Astrocyte of the hippocampus (primary cell): ENCODE results near the gene MAP3K2.
A peak's percentile ranks its signal among the peaks of the same experiment; 100 is the strongest.
"Not testable (repeated sequence)": the region's sequence is repeated elsewhere in the genome, so short reads cannot be mapped to it uniquely, and the experiment has no call there.

Experiments used
- DNase-seq: peaks from one replicate; pipeline ENCODE4 v3.0.0; 2011; ENCODE audit warnings: low read depth, low spot score

Gene MAP3K2

GRCh38 chr2:127384529-127384928 is 3.2 kb downstream of the MAP3K2 start:
- DNase-seq: no peak

GRCh38 chr2:127382831-127383230 is 4.9 kb downstream of the MAP3K2 start:
- DNase-seq: no peak

GRCh38 chr2:127381762-127382161 is 6.0 kb downstream of the MAP3K2 start:
- no peak for DNase-seq

- DNase-seq: no peak
Measured at GRCh38 chr2:127379712-127380355, 7.9 kb downstream of the MAP3K2 start.

- DNase-seq: no peak
Measured at GRCh38 chr2:127378720-127379119, 9.1 kb downstream of the MAP3K2 start.

- DNase-seq: no peak
Measured at GRCh38 chr2:127377262-127377661, 10.5 kb downstream of the MAP3K2 start.

GRCh38 chr2:127376257-127376656 is 11.5 kb downstream of the MAP3K2 start:
- no peak for DNase-seq

GRCh38 chr2:127373362-127374083 is 14.3 kb downstream of the MAP3K2 start:
- no peak for DNase-seq

GRCh38 chr2:127371037-127371436 is 16.7 kb downstream of the MAP3K2 start:
- no peak for DNase-seq

- no peak for DNase-seq
Measured at GRCh38 chr2:127370010-127370409, 17.8 kb downstream of the MAP3K2 start.

GRCh38 chr2:127365211-127365643 is 22.5 kb downstream of the MAP3K2 start:
- DNase-seq: peak; percentile 13

GRCh38 chr2:127362971-127363370 is 24.8 kb downstream of the MAP3K2 start:
- DNase-seq: no peak

- no peak for DNase-seq
Measured at GRCh38 chr2:127361929-127362885, 25.6 kb downstream of the MAP3K2 start.

- no peak for DNase-seq
Measured at GRCh38 chr2:127360242-127360641, 27.5 kb downstream of the MAP3K2 start.

- DNase-seq: no peak
Measured at GRCh38 chr2:127359520-127359919, 28.3 kb downstream of the MAP3K2 start.

- no peak for DNase-seq
Measured at GRCh38 chr2:127358971-127359370, 28.8 kb downstream of the MAP3K2 start.

- no peak for DNase-seq
Measured at GRCh38 chr2:127358044-127358443, 29.7 kb downstream of the MAP3K2 start.

GRCh38 chr2:127357591-127357990 is 30.2 kb downstream of the MAP3K2 start:
- no peak for DNase-seq

GRCh38 chr2:127356531-127356930 is 31.2 kb downstream of the MAP3K2 start:
- DNase-seq: no peak

GRCh38 chr2:127355407-127356008 is 32.3 kb downstream of the MAP3K2 start:
- no peak for DNase-seq

- DNase-seq: not testable (repeated sequence)
Measured at GRCh38 chr2:127353873-127354676, 33.7 kb downstream of the MAP3K2 start.
